ENCODE results near the gene CYFIP2.

Gene CYFIP2

DNA sequence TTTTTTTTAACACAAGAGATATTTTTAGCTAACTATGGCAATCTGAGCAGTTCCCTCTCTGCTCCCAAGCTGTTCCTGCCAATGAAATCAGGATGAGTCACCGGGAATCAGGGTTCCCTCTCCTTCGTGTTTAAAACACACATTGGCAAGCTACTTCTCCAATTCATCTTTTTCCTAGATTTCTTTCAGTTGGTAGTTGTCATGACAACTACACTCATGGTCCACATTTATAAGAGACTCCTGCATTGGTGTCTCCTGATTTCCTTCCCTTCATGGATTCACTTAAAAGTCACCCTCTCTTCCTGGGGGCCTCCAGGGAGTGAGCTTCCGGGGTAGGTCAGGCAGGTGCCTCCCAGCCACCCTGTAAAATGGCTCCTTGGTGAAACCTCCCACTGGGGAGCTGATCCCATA is 121.8 kb downstream of the CYFIP2 start:
- peak; percentile 96 for DNase-seq (ENCODE audit: low read depth, low spot score)
- H3K4me3 ChIP-seq (ENCODE audit: low read depth, low read length), result no peak overlapping the region
- in situ Hi-C loops (cut with HindIII; ENCODE audit: low sequenced_read_pairs), result no loop called here
- TF ChIP-seq CTCF (IDR thresholded peaks at IDR 0.05; ENCODE audit: low read depth, low read length), result no peak

DNA sequence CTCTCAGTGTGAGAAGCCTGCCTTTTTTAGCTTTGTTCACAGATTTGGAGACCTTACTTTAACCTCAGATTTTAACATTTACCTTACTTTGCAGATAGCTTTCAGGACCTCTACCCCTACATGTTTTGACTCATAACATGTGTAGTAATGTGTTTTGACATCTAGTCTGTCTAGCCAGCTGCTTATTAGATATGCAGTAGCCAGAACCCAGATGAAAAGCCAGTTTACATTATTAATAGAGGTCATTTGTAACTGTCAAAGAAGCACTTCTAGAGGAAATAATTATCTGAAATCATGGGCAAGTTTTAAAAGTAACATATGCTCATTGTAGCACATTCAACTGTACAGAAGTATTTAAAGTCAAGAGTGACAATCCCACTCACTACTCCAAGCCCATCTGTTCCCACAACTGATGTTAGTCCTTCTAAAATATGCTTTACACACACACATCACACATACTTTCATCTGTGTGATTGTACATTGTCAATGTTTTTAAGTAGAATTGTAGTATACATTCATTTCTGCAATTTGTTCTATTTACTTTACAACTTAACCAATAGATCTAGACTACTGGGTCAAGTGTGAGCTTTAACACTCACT is 122.3 kb downstream of the CYFIP2 start:
- no peak for TF ChIP-seq CTCF (IDR thresholded peaks at IDR 0.05; ENCODE audit: low read depth, low read length)
- no peak overlapping the region for H3K4me3 ChIP-seq (ENCODE audit: low read depth, low read length)
- DNase-seq (ENCODE audit: low read depth, low spot score), result no peak
- in situ Hi-C loops (cut with HindIII; ENCODE audit: low sequenced_read_pairs), result no loop called here

GRCh38 chr5:157389103-157389502 is 123.2 kb downstream of the CYFIP2 start:
- in situ Hi-C loops (cut with HindIII; ENCODE audit: low sequenced_read_pairs), result no loop called here
- no peak for TF ChIP-seq CTCF (IDR thresholded peaks at IDR 0.05; ENCODE audit: low read depth, low read length)
- no peak for DNase-seq (ENCODE audit: low read depth, low spot score)
- no peak overlapping the region for H3K4me3 ChIP-seq (ENCODE audit: low read depth, low read length)

- in situ Hi-C loops (cut with HindIII; ENCODE audit: low sequenced_read_pairs), result no loop called here
- TF ChIP-seq CTCF (IDR thresholded peaks at IDR 0.05; ENCODE audit: low read depth, low read length), result no peak
- no peak for DNase-seq (ENCODE audit: low read depth, low spot score)
- no peak overlapping the region for H3K4me3 ChIP-seq (ENCODE audit: low read depth, low read length)
Observed at GRCh38 chr5:157390133-157390532, 124.2 kb downstream of the CYFIP2 start.

- in situ Hi-C loops (cut with HindIII; ENCODE audit: low sequenced_read_pairs), result no loop called here
Observed at GRCh38 chr5:157390551-157391297, 124.8 kb downstream of the CYFIP2 start.

DNA sequence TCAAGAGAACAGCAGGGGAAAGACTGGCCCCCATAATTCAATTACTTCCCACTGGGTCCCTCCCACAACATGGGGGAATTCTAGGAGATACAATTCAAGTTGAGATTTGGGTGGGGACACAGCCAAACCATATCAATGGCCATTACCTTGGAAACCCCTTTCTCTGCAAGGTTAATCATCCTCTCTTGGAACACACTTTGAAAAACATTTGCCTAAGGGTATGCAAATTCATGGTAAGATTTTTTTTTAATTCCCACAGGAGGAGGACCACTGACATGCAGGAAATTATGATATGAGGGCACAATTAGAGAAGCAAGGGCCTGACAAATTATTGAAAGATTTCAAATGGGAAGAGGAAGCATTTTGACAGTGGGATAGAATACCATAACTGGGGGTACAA is 132.4 kb downstream of the CYFIP2 start:
- H3K4me3 ChIP-seq (ENCODE audit: low read depth, low read length), result no peak overlapping the region
- TF ChIP-seq CTCF (IDR thresholded peaks at IDR 0.05; ENCODE audit: low read depth, low read length), result no peak
- in situ Hi-C loops (cut with HindIII; ENCODE audit: low sequenced_read_pairs), result no loop called here
- no peak for DNase-seq (ENCODE audit: low read depth, low spot score)

More at GRCh38 chr5:157390551-157391297, 124.8 kb downstream of the CYFIP2 start:
- H3K4me3 ChIP-seq (ENCODE audit: low read depth, low read length), result no peak overlapping the region
- no peak for TF ChIP-seq CTCF (IDR thresholded peaks at IDR 0.05; ENCODE audit: low read depth, low read length)
- peak; percentile 94 for DNase-seq (ENCODE audit: low read depth, low spot score)

Measured in astrocyte of the spinal cord (primary cell).